ENCODE data around the gene ZDHHC17. TPM values are rescaled to one million over a fixed set of nuclear protein-coding genes. Genes with fewer than 3 reads are reported as not detected.

Gene ZDHHC17
- total and polyA plus RNA-seq, 2 of the 13 experiments (the other 11 are each of a cell fraction or from before 2014, with no cell fraction given), result 36.7 to 38.5 TPM

- no peak for TF ChIP-seq ZNF318 (CRISPR knock-in tag; IDR thresholded peaks at IDR 0.05)
- TF ChIP-seq, protein P1, sequence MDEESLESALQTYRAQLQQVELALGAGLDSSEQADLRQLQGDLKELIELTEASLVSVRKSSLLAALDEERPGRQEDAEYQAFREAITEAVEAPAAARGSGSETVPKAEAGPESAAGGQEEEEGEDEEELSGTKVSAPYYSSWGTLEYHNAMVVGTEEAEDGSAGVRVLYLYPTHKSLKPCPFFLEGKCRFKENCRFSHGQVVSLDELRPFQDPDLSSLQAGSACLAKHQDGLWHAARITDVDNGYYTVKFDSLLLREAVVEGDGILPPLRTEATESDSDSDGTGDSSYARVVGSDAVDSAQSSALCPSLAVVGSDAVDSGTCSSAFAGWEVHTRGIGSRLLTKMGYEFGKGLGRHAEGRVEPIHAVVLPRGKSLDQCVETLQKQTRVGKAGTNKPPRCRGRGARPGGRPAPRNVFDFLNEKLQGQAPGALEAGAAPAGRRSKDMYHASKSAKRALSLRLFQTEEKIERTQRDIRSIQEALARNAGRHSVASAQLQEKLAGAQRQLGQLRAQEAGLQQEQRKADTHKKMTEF (CRISPR knock-in tag; IDR thresholded peaks at IDR 0.05), result no peak
- TF ChIP-seq NFYC (CRISPR knock-in tag; IDR thresholded peaks at IDR 0.05), result no peak
- no peak for TF ChIP-seq ATAD3A (CRISPR knock-in tag; IDR thresholded peaks at IDR 0.05)
- TF ChIP-seq, protein P2, sequence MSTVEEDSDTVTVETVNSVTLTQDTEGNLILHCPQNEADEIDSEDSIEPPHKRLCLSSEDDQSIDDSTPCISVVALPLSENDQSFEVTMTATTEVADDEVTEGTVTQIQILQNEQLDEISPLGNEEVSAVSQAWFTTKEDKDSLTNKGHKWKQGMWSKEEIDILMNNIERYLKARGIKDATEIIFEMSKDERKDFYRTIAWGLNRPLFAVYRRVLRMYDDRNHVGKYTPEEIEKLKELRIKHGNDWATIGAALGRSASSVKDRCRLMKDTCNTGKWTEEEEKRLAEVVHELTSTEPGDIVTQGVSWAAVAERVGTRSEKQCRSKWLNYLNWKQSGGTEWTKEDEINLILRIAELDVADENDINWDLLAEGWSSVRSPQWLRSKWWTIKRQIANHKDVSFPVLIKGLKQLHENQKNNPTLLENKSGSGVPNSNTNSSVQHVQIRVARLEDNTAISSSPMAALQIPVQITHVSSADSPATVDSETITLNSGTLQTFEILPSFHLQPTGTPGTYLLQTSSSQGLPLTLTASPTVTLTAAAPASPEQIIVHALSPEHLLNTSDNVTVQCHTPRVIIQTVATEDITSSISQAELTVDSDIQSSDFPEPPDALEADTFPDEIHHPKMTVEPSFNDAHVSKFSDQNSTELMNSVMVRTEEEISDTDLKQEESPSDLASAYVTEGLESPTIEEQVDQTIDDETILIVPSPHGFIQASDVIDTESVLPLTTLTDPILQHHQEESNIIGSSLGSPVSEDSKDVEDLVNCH (CRISPR knock-in tag; IDR thresholded peaks at IDR 0.05), result no peak
Measured at GRCh38 chr12:76896274-76896673, 132.4 kb downstream of the ZDHHC17 start (continued).

Data from HepG2 (cell line).